HCT116 (cell line): ENCODE data around the gene HRH3. TPM values are rescaled to one million over a fixed set of nuclear protein-coding genes. Genes with fewer than 3 reads are reported as not detected.

Experiments
- ATAC-seq: fragments of 200-7000 bp; cut with Tn5 transposase; 2 replicates; pipeline ENCODE4 v1.9.1; 2020; ENCODE audit warnings: mild to moderate bottlenecking, moderate library complexity
- BruUV-seq: library from RNA; stranded (reverse); fragments of 400-500 nt; replicated peaks from 2 replicates; lab custom pipeline; 2021; lab: Mats Ljungman, UMichigan
- CTCF ChIA-PET: fragments of 300-600 bp; sonication (Branson Sonifier 250); formaldehyde crosslinking; loops from one replicate; lab custom pipeline; 2021; ENCODE audit warnings: antibody characterized with exemption; lab: Charles Lee
- POLR2A ChIA-PET: fragments of 300-600, 350-600 bp; sonication (Branson Sonifier 250); formaldehyde crosslinking; loops from one replicate; lab custom pipeline; 2021; ENCODE audit warnings: antibody characterized with exemption; lab: Charles Lee
- RAD21 ChIA-PET, 2 experiments: fragments of 300-600 bp; sonication (Branson Sonifier 250); formaldehyde crosslinking; loops; one replicate each; lab custom pipeline; 2023; ENCODE audit warnings: low total read pairs in 2 of 2; ENCODE audit not compliant: uncharacterized antibody in 2 of 2, unreplicated experiment in 2 of 2, low non-redundant PET in 1 of 2; lab: Charles Lee
- DNase-seq: peaks from one replicate; pipeline ENCODE4 v3.0.0-alpha.2; 2010; ENCODE audit warnings: low read depth, low spot score
- H2AFZ ChIP-seq: fragments of 200-600 bp; shearing (Covaris generic), sonication (generic); 2 replicates; pipeline ENCODE4 v1.6.1; 2017; ENCODE audit warnings: low read depth, mixed run types, mixed read lengths, antibody characterized with exemption, low read length; ENCODE audit not compliant: poor library complexity, severe bottlenecking
- H3K27ac ChIP-seq: 2 replicates; pipeline ENCODE4 v1.5.1; 2012; ENCODE audit warnings: low read depth, low read length
- H3K27me3 ChIP-seq: fragments of 200-600 bp; sonication (generic); 2 replicates; pipeline ENCODE4 v1.6.1; 2016; ENCODE audit warnings: mixed run types, low read length, mixed read lengths; ENCODE audit not compliant: insufficient read depth
- H3K36me3 ChIP-seq, 2 experiments: fragments of 200-500 bp in 1 of 2; fragments of 200-600 bp in 1 of 2; sonication (Bioruptor generic) in 1 of 2; sonication (generic) in 1 of 2; 2 replicates each; pipeline versions ENCODE4 v1.5.1 to v1.6.1; 2014 to 2016; ENCODE audit warnings: low read length in 2 of 2, inconsistent platforms in 1 of 2, mixed read lengths in 1 of 2, mixed run types in 1 of 2; ENCODE audit not compliant: insufficient read depth in 2 of 2, control insufficient read depth in 1 of 2
- H3K4me1 ChIP-seq, 2 experiments: fragments of 200-600 bp in 1 of 2; sonication (generic) in 1 of 2; 2 replicates each; pipeline versions ENCODE4 v1.5.1 to v1.6.1; 2012 to 2017; ENCODE audit warnings: low read length in 2 of 2, inconsistent platforms in 1 of 2, mild to moderate bottlenecking in 1 of 2, mixed read lengths in 1 of 2, mixed run types in 1 of 2, moderate library complexity in 1 of 2; ENCODE audit not compliant: insufficient read depth in 2 of 2, control insufficient read depth in 1 of 2
- H3K4me2 ChIP-seq: fragments of 200-600 bp; sonication (generic); 2 replicates; pipeline ENCODE4 v1.6.1; 2017; ENCODE audit warnings: mixed run types, low read length, mixed read lengths
- H3K4me3 ChIP-seq, 2 experiments: fragments of 200-600 bp in 1 of 2; sonication (generic) in 1 of 2; replicated peaks in 1 of 2; 2 replicates each; pipeline ENCODE4 v1.5.1; 2011 to 2016; ENCODE audit warnings: low read length in 2 of 2, control low read depth in 1 of 2, low read depth in 1 of 2, mild to moderate bottlenecking in 1 of 2, mixed read lengths in 1 of 2, mixed run types in 1 of 2
- H3K79me2 ChIP-seq: fragments of 200-600 bp; sonication (generic); 2 replicates; pipeline ENCODE4 v1.6.1; 2017; ENCODE audit warnings: mild to moderate bottlenecking, mixed run types, low read length, moderate library complexity, mixed read lengths; ENCODE audit not compliant: insufficient read depth
- H3K9ac ChIP-seq: fragments of 200-600 bp; sonication (generic); 2 replicates; pipeline ENCODE4 v1.6.1; 2016; ENCODE audit warnings: low read length, mixed read lengths
- H3K9me2 ChIP-seq: fragments of 200-600 bp; sonication (generic), shearing (Covaris generic); 2 replicates; pipeline ENCODE4 v1.6.1; 2017; ENCODE audit warnings: mixed run types, mild to moderate bottlenecking, moderate library complexity; ENCODE audit not compliant: insufficient read depth
- H3K9me3 ChIP-seq, 2 experiments: fragments of 200-500 bp in 1 of 2; fragments of 200-600 bp in 1 of 2; sonication (Bioruptor generic) in 1 of 2; sonication (generic) in 1 of 2; 2 replicates each; pipeline ENCODE4 v1.6.1; 2014 to 2017; ENCODE audit warnings: low read length in 2 of 2, mixed read lengths in 2 of 2, inconsistent platforms in 1 of 2, low read depth in 1 of 2, mild to moderate bottlenecking in 1 of 2, mixed run types in 1 of 2, moderate library complexity in 1 of 2; ENCODE audit not compliant: control insufficient read depth in 1 of 2, insufficient read depth in 1 of 2
- H4K20me1 ChIP-seq: fragments of 200-600 bp; sonication (generic), shearing (Covaris generic); 2 replicates; pipeline ENCODE4 v1.6.1; 2017; ENCODE audit warnings: mixed run types, mild to moderate bottlenecking, moderate library complexity; ENCODE audit not compliant: insufficient read depth
- CEBPB ChIP-seq: IDR thresholded peaks from 2 replicates; pipeline ENCODE4 v1.6.1; 2012; ENCODE audit warnings: low read depth
- EZH2phosphoT487 ChIP-seq: fragments of 200-600 bp; IDR thresholded peaks from 2 replicates; pipeline ENCODE4 v1.6.1; 2018; ENCODE audit warnings: antibody characterized with exemption, borderline replicate concordance
- POLR2A ChIP-seq: IDR thresholded peaks from 2 replicates; pipeline ENCODE4 v1.7.0; 2011; ENCODE audit warnings: borderline replicate concordance; ENCODE audit not compliant: insufficient read depth, insufficient read length; ENCODE audit errors: extremely low read depth
- POLR2AphosphoS5 ChIP-seq: IDR thresholded peaks from 2 replicates; pipeline ENCODE4 v1.6.1; 2011; ENCODE audit warnings: mild to moderate bottlenecking, low read depth, low read length, moderate library complexity
- RAD21 ChIP-seq: IDR thresholded peaks from 2 replicates; pipeline ENCODE4 v1.6.1; 2012; ENCODE audit warnings: low read depth, mild to moderate bottlenecking
- SRF ChIP-seq: IDR thresholded peaks from 2 replicates; pipeline ENCODE4 v1.6.1; 2012; ENCODE audit warnings: low read depth
- TCF7L2 ChIP-seq: IDR thresholded peaks from 2 replicates; pipeline ENCODE4 v1.7.0; 2011; ENCODE audit warnings: borderline replicate concordance, inconsistent platforms; ENCODE audit not compliant: insufficient read depth, insufficient read length; ENCODE audit errors: extremely low read depth
- ZNF274 ChIP-seq: fragments of 200-500 bp; sonication (Bioruptor generic); IDR thresholded peaks from 2 replicates; pipeline ENCODE4 v1.6.1; 2014; ENCODE audit warnings: mild to moderate bottlenecking, low read depth, low read length, inconsistent platforms
- intact Hi-C: fragments of 100-400 bp; cut with micrococcal nuclease; formaldehyde crosslinking; loops from 2 replicates; pipeline ENCODE4 v1.10.0; 2022
- total RNA-seq: library from RNA; stranded (reverse); gene quantifications from one replicate; pipeline ENCODE4 v1.2.1, GENCODE V29; 2021; ENCODE audit not compliant: unreplicated experiment
- TF ChIP-seq, protein P1 (sequence below): IDR thresholded peaks from 2 replicates; pipeline ENCODE4 v1.6.1; 2011; ENCODE audit warnings: mild to moderate bottlenecking, low read length, moderate library complexity; ENCODE audit not compliant: insufficient replicate concordance; ENCODE audit errors: extremely low read depth

Gene HRH3
- total RNA-seq, 1 experiment from 2014 or later, result not detected

DNA sequence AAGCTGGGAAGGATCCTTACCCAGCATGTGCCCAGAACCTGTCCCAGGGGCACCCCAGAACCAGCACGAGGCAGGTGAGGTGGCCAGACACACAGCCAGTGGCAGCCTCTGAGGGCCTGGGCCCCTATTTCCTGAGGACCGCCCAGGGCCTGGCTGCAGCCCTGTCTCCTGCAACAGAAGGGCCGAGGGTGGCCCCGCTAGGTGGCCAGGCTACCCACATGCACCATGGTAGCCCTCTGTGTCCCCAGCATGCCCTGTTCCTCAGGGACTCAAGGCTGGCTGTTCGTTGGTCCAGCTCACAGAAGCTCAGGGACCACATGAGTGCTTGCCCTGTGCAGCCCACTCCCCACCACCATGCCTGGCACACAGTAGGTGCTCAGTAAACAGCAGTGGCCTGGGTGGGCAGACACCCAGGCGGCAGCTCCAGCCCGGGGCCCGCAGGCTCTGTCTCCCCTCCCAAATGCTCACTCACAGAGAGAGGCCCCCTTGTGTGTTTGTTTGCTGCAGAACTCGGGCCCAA lies 8.2 kb downstream of the HRH3 start (continued):
- no peak for TF ChIP-seq POLR2A
- no peak for TF ChIP-seq POLR2AphosphoS5

DNA sequence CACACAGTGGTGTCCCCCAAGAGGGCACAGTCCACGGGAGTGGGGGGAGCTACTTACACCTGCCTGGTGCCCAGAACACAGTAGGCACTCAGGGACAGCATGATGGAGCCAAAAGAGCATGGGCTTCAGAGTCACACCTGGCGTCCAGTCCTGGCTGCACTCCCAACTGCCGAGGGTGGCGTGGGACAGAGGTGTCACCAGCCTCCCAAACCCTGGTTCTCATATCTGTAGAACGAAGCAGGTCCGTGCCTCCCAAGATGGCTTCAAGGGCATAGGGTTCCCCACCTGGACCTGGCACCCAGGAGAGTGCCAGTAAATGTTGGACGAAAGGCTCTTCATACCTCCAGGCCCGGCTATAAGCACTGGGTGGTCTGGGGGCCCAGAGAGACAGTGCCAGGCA lies 8.9 kb downstream of the HRH3 start:
- peaks cover 11% of the 10 kb centered on the region; the same call in 1 of the 2 replicates for H3K27me3 ChIP-seq
- H4K20me1 ChIP-seq, result no peaks in the 10 kb centered on the region
- no TSS peak for BruUV-seq
- peaks cover 0 to 5% of the 10 kb centered on the region in 2 experiments; a peak in 1 of 4 replicates for H3K4me1 ChIP-seq
- POLR2A ChIA-PET, result no interaction called here
- H3K9me3 ChIP-seq, result no peaks in the 10 kb centered on the region
- H3K79me2 ChIP-seq, result no peaks in the 10 kb centered on the region
- intact Hi-C loops, result no loop called here
- H3K4me2 ChIP-seq, result no peak overlapping the region
- no peaks in the 10 kb centered on the region for H3K9me2 ChIP-seq
- peaks cover 0 to 2% of the 10 kb centered on the region in 2 experiments; a peak in 1 of 4 replicates for H3K36me3 ChIP-seq
- no peak for DNase-seq
- no peak overlapping the region for H3K9ac ChIP-seq
- CTCF ChIA-PET, result no interaction called here
- no peak overlapping the region for H2AFZ ChIP-seq
- no peak for ATAC-seq
- no peak overlapping the region for H3K27ac ChIP-seq
- TF ChIP-seq TCF7L2, result no peak
- TF ChIP-seq ZNF274, result no peak
- TF ChIP-seq EZH2phosphoT487, result no peak
- TF ChIP-seq, protein P1, sequence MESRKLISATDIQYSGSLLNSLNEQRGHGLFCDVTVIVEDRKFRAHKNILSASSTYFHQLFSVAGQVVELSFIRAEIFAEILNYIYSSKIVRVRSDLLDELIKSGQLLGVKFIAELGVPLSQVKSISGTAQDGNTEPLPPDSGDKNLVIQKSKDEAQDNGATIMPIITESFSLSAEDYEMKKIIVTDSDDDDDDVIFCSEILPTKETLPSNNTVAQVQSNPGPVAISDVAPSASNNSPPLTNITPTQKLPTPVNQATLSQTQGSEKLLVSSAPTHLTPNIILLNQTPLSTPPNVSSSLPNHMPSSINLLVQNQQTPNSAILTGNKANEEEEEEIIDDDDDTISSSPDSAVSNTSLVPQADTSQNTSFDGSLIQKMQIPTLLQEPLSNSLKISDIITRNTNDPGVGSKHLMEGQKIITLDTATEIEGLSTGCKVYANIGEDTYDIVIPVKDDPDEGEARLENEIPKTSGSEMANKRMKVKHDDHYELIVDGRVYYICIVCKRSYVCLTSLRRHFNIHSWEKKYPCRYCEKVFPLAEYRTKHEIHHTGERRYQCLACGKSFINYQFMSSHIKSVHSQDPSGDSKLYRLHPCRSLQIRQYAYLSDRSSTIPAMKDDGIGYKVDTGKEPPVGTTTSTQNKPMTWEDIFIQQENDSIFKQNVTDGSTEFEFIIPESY, result no peak
- TF ChIP-seq POLR2AphosphoS5, result no peak
- TF ChIP-seq SRF, result no peak
- no peak for TF ChIP-seq CEBPB
- TF ChIP-seq RAD21, result no peak
- TF ChIP-seq, all 23 proteins: peak for 0
- H3K4me3 ChIP-seq, result no peak overlapping the region
- RAD21 ChIA-PET, result no interaction called here
